ENCODE data around the gene ADI1.
"Not testable (repeated sequence)": the region's sequence is repeated elsewhere in the genome, so short reads cannot be mapped to it uniquely, and the experiment has no call there.

ADI1 gene

DNA sequence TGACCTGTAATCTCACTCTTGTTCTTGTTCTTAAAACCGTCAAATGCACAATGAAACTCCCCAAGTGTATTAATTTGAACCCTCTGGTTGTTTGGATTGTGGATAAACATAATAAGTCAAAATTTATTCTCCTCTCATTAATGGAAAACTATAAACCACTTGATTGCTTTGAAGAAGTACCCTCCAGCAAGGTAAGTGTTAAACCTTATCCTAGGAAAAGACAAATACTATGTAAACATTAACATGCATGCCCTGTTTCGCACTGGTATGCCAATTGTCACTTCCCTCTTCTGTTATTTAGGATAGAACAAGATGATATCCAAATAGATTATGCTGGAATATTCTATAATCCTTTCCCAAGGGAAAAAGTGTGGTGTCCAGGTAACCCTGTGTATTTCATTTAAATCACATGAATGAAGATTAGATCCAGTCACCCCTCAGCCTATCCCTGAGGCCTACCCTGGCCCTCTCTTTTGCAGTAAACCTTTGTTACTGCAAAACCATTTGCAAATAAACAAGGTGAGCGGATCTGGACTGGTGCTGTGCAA lies 1.3 kb downstream of the ADI1 start:
- no peak for DNase-seq (ENCODE audit: extremely low spot score)
- no peak for TF ChIP-seq SUZ12 (IDR thresholded peaks at IDR 0.05)
- TF ChIP-seq PKNOX1 (IDR thresholded peaks at IDR 0.05) = no peak
- no peak for TF ChIP-seq HDGF (IDR thresholded peaks at IDR 0.05; ENCODE audit: borderline replicate concordance)
- no peak for TF ChIP-seq FOXM1 (IDR thresholded peaks at IDR 0.05; ENCODE audit: borderline replicate concordance)
- no peak for TF ChIP-seq TARDBP (IDR thresholded peaks at IDR 0.05)
- TF ChIP-seq L3MBTL2 (conservative IDR thresholded peaks at IDR 0.05) = no peak
- TF ChIP-seq ZNF384 (IDR thresholded peaks at IDR 0.05) = no peak
- no peak for TF ChIP-seq NFRKB (IDR thresholded peaks at IDR 0.05)
- no peak for TF ChIP-seq FOXA1 (IDR thresholded peaks at IDR 0.05)
- no peak for TF ChIP-seq LEF1 (IDR thresholded peaks at IDR 0.05; ENCODE audit: borderline replicate concordance)
- no peak for TF ChIP-seq BHLHE40 (IDR thresholded peaks at IDR 0.05; ENCODE audit: borderline replicate concordance)
- no peak for TF ChIP-seq ARNT (IDR thresholded peaks at IDR 0.05)
- no peak for TF ChIP-seq CTBP1 (IDR thresholded peaks at IDR 0.05; ENCODE audit: borderline replicate concordance)
- no peak for TF ChIP-seq SP1 (IDR thresholded peaks at IDR 0.05)
- no peak for TF ChIP-seq ELF4 (IDR thresholded peaks at IDR 0.05)
- POLR2A ChIA-PET = interaction anchor here (0.9 to 2.4 kb wide), 4 partner anchors 18 to 87 kb away, joined by 4 to 8 read pairs (median 4); partner anchors contain the start of gene RNASEH1
- CTCF ChIA-PET = no interaction called here

- CTCF ChIA-PET = no interaction called here
- no peak for DNase-seq (ENCODE audit: extremely low spot score)
- POLR2A ChIA-PET = no interaction called here
- TF ChIP-seq FOXM1 (IDR thresholded peaks at IDR 0.05; ENCODE audit: borderline replicate concordance) (no peak), BHLHE40 (IDR thresholded peaks at IDR 0.05; ENCODE audit: borderline replicate concordance) (no peak), PKNOX1 (IDR thresholded peaks at IDR 0.05) (no peak), ARNT (IDR thresholded peaks at IDR 0.05) (no peak), HDGF (IDR thresholded peaks at IDR 0.05; ENCODE audit: borderline replicate concordance) (no peak), ELF4 (IDR thresholded peaks at IDR 0.05) (no peak), FOXA1 (IDR thresholded peaks at IDR 0.05) (no peak), LEF1 (IDR thresholded peaks at IDR 0.05; ENCODE audit: borderline replicate concordance) (no peak), NFRKB (IDR thresholded peaks at IDR 0.05) (no peak), SP1 (IDR thresholded peaks at IDR 0.05) (no peak), FOXK2 (IDR thresholded peaks at IDR 0.05) (no peak), CTBP1 (IDR thresholded peaks at IDR 0.05; ENCODE audit: borderline replicate concordance) (no peak), TARDBP (IDR thresholded peaks at IDR 0.05) (no peak), L3MBTL2 (conservative IDR thresholded peaks at IDR 0.05) (no peak), SUZ12 (IDR thresholded peaks at IDR 0.05) (no peak), ZNF384 (IDR thresholded peaks at IDR 0.05) (no peak)
Measured at GRCh38 chr2:3516831-3517230, 2.5 kb downstream of the ADI1 start.

- DNase-seq (ENCODE audit: extremely low spot score); CTCF ChIA-PET; POLR2A ChIA-PET: not testable (repeated sequence)
Measured at GRCh38 chr2:3515438-3515837, 3.9 kb downstream of the ADI1 start.

DNA sequence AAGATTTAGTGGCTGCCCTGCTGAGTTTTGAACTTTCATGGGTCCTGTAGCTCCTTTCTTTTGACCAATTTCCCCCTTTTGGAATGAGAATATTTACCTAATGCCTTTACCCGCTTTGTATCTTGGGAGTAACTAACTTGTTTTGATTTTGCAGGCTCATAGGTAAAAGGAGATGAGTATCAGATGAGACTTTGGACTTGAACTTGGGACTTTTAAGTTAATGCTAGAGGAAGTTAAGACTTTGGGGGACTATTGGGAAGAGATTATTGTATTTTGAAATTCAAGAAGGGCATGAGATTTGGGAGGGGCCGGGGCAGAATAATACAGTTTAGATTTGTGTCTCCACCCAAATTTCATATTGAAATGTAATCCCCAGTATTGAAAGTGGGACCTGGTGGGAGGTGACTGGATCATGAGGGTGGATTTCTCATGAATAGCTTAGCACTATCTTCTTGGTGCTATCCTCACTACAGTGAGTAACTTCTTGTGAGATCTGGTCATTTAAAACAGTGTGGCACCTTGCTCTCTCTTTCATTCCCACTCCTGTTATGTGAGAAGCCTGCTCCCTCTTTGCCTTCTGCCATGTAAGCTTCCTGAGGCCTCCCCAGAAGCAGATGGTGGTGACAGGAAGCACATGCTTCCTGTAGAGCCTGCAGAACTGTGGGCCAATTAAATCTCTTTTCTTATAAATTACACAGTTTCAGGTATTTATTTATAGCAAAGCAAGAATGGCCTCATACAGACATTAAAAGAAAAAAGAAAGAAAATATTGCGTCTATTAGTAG lies 6.1 kb downstream of the ADI1 start:
- ChIA-PET POLR2A (no interaction called here), CTCF (no interaction called here)
- TF ChIP-seq SP1 (IDR thresholded peaks at IDR 0.05) (no peak), FOXM1 (IDR thresholded peaks at IDR 0.05; ENCODE audit: borderline replicate concordance) (no peak), LEF1 (IDR thresholded peaks at IDR 0.05; ENCODE audit: borderline replicate concordance) (no peak), SUZ12 (IDR thresholded peaks at IDR 0.05) (no peak), ZNF384 (IDR thresholded peaks at IDR 0.05) (no peak)
- DNase-seq (ENCODE audit: extremely low spot score) = no peak

DNA sequence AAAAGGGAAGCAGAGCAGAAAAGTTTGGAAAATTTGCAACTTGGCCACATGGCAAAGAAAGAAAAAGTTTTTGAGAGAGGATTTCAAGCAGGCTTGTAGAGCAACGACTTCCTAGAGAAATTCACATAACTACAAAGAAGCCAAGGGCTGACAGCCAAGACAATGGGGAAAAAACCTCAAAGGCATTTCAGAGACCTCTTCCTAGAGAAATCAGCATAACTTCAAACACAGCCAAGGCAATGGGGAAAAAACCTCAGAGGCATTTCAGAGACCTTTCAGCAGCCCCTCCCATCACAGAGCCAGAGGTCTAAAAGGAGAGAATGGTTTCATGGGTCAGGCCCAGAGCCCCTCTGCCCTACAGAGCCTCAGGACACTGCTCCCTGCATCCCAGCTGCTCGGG lies 7.2 kb downstream of the ADI1 start:
- CTCF ChIA-PET = no interaction called here
- no peak for DNase-seq (ENCODE audit: extremely low spot score)
- POLR2A ChIA-PET = no interaction called here
- TF ChIP-seq NFRKB (IDR thresholded peaks at IDR 0.05) (no peak), TARDBP (IDR thresholded peaks at IDR 0.05) (no peak), ELF4 (IDR thresholded peaks at IDR 0.05) (no peak), CTBP1 (IDR thresholded peaks at IDR 0.05; ENCODE audit: borderline replicate concordance) (no peak), BHLHE40 (IDR thresholded peaks at IDR 0.05; ENCODE audit: borderline replicate concordance) (no peak), PKNOX1 (IDR thresholded peaks at IDR 0.05) (no peak), SUZ12 (IDR thresholded peaks at IDR 0.05) (no peak), FOXM1 (IDR thresholded peaks at IDR 0.05; ENCODE audit: borderline replicate concordance) (no peak), ARNT (IDR thresholded peaks at IDR 0.05) (no peak), LEF1 (IDR thresholded peaks at IDR 0.05; ENCODE audit: borderline replicate concordance) (no peak)

DNA sequence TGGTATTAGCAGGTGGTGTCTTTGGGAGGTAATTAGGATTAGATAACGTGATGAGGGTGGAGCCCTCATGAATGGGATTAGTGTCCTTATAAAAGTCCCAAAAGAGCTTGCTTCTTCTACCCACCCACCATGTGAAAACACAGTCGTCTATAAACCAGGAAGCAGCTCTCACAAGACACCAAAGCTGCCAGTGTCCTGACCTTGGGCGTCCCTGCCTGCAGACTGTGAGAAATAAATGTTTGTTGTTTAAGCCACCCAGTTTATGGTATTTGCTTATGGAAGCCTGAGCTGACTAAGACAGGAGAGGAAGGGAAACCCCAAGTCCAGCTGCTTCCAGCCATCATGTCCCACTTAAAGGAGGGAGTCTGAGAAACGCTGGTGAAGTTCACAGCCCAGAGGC lies 13.6 kb downstream of the ADI1 start:
- POLR2A ChIA-PET = interaction anchor here (0.8 kb wide), 1 partner anchor 13 kb away, joined by 4 read pairs; no protein-coding TSS in a partner anchor
- TF ChIP-seq FOXA1 (IDR thresholded peaks at IDR 0.05) (no peak), LEF1 (IDR thresholded peaks at IDR 0.05; ENCODE audit: borderline replicate concordance) (no peak), L3MBTL2 (conservative IDR thresholded peaks at IDR 0.05) (no peak), ARNT (IDR thresholded peaks at IDR 0.05) (no peak), CTBP1 (IDR thresholded peaks at IDR 0.05; ENCODE audit: borderline replicate concordance) (no peak), NFRKB (IDR thresholded peaks at IDR 0.05) (no peak), BHLHE40 (IDR thresholded peaks at IDR 0.05; ENCODE audit: borderline replicate concordance) (no peak), PKNOX1 (IDR thresholded peaks at IDR 0.05) (no peak), ELF4 (IDR thresholded peaks at IDR 0.05) (no peak), SP1 (IDR thresholded peaks at IDR 0.05) (no peak), TARDBP (IDR thresholded peaks at IDR 0.05) (no peak), SUZ12 (IDR thresholded peaks at IDR 0.05) (no peak), FOXK2 (IDR thresholded peaks at IDR 0.05) (no peak)
- no peak for DNase-seq (ENCODE audit: extremely low spot score)
- CTCF ChIA-PET = no interaction called here
